Testis (tissue), 2 donors: ENCODE data around the gene ENTR1.

Experiments
- POLR2A ChIP-seq: fragments of 450-650 bp; IDR thresholded peaks from one replicate; pipeline ENCODE4 v1.6.1; 2017; ENCODE audit warnings: antibody characterized with exemption, mild to moderate bottlenecking, moderate library complexity
- TF ChIP-seq, protein P1 (sequence below), 3 experiments: fragments of 450-650 bp in 2 of 3; fragments of 200-600 bp in 1 of 3; sonication (generic) in 1 of 3; IDR thresholded peaks; one replicate each; pipeline ENCODE4 v1.5.1; 2016 to 2019; ENCODE audit warnings: antibody characterized with exemption in 3 of 3, mild to moderate bottlenecking in 2 of 3, moderate library complexity in 1 of 3

DNA sequence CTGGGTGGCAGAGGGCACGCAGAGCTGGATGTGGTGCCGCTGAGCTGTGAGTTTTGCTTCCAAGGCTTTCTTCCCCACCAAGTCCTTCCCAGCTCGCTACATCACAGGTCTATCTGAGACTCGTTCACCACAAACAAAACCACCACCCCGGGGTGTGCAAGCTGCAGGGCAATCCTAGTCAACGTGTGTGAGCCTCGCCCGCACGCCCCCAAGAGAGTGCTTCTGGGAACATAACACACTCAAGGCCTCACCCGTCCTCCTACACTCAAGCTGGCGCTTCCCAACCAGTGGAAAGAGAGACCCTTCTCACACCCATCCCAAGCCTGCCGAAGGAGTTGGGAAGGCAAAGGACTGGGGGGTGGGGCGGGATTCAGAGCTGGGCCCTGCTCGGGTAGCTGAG, 21.0 kb downstream of the ENTR1 start:
- TF ChIP-seq, protein P1, sequence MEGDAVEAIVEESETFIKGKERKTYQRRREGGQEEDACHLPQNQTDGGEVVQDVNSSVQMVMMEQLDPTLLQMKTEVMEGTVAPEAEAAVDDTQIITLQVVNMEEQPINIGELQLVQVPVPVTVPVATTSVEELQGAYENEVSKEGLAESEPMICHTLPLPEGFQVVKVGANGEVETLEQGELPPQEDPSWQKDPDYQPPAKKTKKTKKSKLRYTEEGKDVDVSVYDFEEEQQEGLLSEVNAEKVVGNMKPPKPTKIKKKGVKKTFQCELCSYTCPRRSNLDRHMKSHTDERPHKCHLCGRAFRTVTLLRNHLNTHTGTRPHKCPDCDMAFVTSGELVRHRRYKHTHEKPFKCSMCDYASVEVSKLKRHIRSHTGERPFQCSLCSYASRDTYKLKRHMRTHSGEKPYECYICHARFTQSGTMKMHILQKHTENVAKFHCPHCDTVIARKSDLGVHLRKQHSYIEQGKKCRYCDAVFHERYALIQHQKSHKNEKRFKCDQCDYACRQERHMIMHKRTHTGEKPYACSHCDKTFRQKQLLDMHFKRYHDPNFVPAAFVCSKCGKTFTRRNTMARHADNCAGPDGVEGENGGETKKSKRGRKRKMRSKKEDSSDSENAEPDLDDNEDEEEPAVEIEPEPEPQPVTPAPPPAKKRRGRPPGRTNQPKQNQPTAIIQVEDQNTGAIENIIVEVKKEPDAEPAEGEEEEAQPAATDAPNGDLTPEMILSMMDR (IDR thresholded peaks at IDR 0.05), result no peak
- TF ChIP-seq POLR2A, result no peak
